NCI-H187 (cell line): ENCODE results near the gene BCAS1.

Experiments
- DNase-seq, 2 experiments: peaks; one replicate each; lab custom pipeline; 2025; lab: John Stamatoyannopoulos, UW

Gene BCAS1

GRCh38 chr20:54076259-54076658 is 5.9 kb upstream of the BCAS1 start:
- DNase-seq = no peak

- no peak for DNase-seq
These were observed 4.9 kb upstream of the BCAS1 start for GRCh38 chr20:54075322-54075721.

- no peak for DNase-seq
These were observed 4.1 kb upstream of the BCAS1 start for GRCh38 chr20:54074511-54074910.

- no peak for DNase-seq
These were observed 2.9 kb upstream of the BCAS1 start for GRCh38 chr20:54073288-54073687.

- DNase-seq = no peak
These were observed 858 bp downstream of the BCAS1 start for GRCh38 chr20:54069501-54069971.

GRCh38 chr20:54068966-54069365 is 1.4 kb downstream of the BCAS1 start:
- no peak for DNase-seq

GRCh38 chr20:54068495-54068894 is 1.9 kb downstream of the BCAS1 start:
- DNase-seq = no peak

- no peak for DNase-seq
These were observed 2.7 kb downstream of the BCAS1 start for GRCh38 chr20:54067606-54068174.

- no peak for DNase-seq
These were observed 4.8 kb downstream of the BCAS1 start for GRCh38 chr20:54065601-54066038.

- no peak for DNase-seq
These were observed 5.5 kb downstream of the BCAS1 start for GRCh38 chr20:54064939-54065338.

GRCh38 chr20:54063992-54064676 is 6.3 kb downstream of the BCAS1 start:
- no peak for DNase-seq

- DNase-seq = no peak
These were observed 6.8 kb downstream of the BCAS1 start for GRCh38 chr20:54063580-54063979.

- no peak for DNase-seq
These were observed 7.5 kb downstream of the BCAS1 start for GRCh38 chr20:54062812-54063280.

GRCh38 chr20:54061101-54061881 is 9.1 kb downstream of the BCAS1 start:
- no peak for DNase-seq

- DNase-seq = no peak
These were observed 10.6 kb downstream of the BCAS1 start for GRCh38 chr20:54059691-54060364.

- DNase-seq = no peak
These were observed 11.8 kb downstream of the BCAS1 start for GRCh38 chr20:54058420-54059139.

- DNase-seq = no peak
These were observed 13.4 kb downstream of the BCAS1 start for GRCh38 chr20:54056762-54057639.

- DNase-seq = no peak
These were observed 15.9 kb downstream of the BCAS1 start for GRCh38 chr20:54054516-54054915.

GRCh38 chr20:54051068-54051467 is 19.3 kb downstream of the BCAS1 start:
- no peak for DNase-seq

GRCh38 chr20:54048891-54049545 is 21.4 kb downstream of the BCAS1 start:
- no peak for DNase-seq
